NCI-H2171 (cell line): ENCODE results near the gene SLC25A26.

Experiments
- DNase-seq: peaks from one replicate; lab custom pipeline; 2025; lab: John Stamatoyannopoulos, UW

SLC25A26 gene

DNA sequence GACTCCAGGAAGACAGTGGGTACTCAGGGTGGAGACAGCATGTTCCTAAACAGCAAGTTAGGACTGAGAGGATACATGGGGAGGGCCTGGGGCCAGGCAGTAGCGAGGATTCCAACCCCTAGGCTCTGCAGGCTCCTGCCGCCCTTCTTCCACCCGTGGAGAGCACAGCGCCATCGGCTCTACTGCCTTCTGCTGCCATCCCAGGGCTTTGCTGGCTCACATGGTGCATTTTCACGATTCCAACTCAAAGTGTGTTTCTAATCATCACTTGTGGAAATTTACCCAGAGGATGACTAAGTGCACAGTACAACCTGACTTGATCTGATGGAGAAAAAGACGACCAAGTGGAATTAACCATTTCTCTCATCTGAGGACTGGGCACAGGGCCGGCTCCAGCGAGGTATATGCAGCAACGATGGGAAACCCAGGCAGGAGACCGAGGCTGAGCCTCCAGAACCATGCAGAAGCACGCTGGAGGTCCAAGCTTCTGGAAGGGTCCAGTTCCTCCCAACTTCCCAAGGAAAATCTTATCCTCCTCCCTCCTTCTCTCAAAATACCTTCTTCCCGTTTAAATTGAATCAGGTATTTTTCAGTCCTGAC lies 175.5 kb downstream of the SLC25A26 start:
- DNase-seq = no peak

DNA sequence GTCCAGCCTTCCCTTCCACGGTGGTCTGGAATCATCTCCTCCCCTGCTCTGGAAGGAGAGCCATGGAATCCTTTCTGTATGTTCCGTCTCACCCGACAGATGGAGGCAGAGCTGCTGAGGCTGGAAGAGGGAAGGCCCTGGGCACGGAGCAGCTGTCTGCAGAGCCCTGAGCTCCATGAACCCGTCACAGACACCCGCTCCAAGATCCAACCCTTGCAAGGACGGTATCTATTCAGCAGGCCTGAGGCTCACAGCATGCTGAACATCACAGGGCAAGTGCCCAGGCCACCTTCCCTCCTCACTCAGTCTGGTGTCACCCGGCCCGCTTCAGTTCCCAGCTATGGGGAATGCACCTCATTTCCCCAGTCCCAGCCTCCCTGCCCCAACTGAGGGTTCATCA lies 176.1 kb downstream of the SLC25A26 start:
- no peak for DNase-seq

DNA sequence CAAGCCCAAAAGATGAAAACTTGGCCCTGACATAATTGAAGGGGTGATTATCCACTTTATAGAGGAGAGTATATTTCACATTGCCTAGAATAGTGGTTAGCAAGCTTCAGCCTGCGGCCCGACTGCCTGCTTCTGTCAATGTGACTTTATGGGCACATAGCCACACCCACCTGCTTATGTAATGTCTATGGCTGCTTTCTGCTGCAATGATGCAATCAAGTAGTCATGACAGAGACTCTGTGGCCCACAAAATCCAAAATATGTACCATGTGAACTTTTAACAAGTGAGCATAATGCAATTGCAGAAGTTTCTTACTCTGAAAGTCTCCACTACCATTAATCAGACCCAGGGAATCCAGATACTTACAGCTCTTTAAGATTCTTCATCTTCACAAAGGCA lies 176.9 kb downstream of the SLC25A26 start:
- DNase-seq = no peak

DNA sequence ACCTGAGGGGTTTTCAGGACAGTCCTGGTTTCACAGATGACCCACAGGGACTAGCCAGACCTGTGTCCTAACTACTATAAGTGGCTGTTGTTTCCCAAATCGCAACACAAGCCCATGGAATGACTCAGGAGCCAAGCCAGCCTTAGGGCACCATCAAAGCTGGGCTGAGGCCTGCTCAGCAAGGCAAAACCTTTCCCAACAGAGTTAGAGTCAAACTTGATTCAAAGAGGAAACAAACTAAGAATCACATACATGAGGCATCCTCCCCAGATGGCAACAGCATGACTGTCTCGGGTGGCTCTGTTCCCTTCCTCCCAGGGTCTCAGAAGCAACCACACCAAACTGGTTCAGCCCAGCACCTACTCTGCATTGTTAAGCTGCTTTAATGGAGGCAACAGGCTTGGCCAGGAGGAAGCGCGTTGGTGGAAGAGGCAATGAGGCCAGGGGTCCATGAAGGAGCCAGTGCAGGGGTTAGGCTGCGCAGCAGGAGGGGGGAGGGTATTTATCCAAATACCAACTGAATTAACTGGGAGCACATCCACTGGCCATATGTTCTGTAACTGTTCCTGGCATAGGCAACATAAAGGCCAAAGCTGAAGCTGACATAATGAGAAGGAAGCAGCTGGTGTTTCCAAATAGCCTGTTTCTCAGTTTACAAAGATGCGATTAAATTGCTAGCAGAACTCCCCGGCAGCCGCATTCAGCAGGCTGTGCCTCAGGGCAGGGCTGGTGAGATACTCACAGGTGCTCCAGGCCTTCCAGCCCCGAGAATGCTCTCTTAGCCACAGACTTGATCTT lies 177.6 kb downstream of the SLC25A26 start:
- DNase-seq = peak; percentile 70

DNA sequence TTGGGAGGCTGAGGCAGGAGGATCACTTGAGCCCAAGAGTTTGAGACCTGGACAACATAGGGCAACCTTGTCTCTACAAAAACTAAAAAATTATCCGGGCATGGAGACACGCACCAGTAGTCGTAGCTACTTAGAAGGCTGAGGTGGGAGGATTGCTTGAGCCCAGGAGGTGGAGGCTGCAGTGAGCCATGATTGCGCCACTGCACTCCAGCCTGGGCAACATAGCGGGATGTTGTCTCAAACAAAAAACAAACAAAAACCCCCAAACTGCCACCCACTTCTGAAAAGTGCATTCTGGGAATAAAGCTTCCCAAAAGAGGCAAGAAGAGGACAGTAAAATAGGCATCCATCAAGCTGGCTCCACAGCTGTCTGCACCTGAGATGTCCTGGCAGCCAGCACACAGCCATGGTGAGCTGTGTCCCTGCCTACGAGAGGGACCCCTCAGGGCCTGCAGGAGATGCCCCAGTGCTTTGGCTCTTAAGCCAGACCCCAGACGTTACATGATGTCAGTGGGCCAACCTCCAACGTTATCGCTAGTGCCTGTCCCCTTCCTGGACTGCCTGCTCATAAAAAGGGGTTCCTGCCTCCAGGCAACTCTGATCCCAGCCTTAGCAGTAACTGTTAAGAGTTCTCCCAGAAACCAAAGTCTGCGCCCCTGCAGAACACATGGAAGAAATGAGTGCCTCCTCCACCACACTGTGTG lies 178.9 kb downstream of the SLC25A26 start:
- DNase-seq = no peak

DNA sequence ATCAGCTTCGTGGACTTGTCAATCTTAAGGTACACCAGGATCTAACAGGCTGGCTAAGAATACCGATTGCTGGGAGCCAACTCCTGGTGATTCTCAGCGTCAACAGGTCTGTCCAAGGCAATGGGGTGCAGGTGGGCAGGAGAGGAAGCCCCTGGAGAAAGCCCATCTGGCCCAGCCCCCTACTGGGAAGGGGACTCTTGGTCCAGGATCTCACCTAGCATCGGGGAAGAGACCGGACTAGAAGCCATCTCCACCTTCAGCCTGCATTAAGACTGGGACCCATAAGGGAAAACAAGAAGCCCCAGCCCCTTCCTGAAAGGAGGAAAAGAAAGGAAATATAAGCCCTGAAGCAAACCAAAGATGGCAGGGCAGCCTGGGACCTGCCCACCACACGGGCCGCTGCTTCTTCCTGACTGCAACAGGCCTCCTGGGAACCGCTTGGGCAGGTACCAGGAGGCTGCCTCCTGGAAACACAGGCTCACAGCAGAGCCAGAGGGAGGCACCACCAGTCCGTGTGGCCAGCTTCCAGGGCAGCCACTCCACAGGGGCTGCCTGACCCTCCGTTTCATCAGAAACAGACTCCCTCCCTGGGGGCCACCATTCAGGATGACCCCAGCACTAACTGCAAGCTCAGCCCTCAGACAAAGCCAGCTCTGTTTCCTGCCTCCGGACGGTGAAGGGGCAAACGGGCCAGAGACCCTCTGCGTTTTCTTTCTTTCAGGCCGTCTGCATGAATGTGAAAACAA lies 179.8 kb downstream of the SLC25A26 start:
- DNase-seq = no peak

DNA sequence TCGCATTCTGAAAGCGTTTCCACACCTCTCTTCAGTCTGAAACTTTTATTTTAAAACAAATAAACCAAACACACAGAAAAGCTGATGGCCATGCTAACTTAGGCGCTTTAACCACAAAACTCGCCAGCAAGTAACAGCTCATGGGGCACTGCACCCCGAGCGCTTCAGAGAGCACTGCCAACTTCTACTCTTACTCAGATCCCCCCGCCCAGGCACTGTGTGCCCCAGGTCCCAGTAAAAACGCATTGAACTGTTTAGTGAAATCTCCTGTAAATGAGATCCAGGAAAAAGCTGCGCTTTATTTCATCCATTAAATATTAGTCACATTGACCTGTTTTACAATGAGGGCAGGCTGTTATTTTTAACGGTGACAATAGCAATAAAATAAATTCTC lies 180.4 kb downstream of the SLC25A26 start:
- DNase-seq = no peak

DNA sequence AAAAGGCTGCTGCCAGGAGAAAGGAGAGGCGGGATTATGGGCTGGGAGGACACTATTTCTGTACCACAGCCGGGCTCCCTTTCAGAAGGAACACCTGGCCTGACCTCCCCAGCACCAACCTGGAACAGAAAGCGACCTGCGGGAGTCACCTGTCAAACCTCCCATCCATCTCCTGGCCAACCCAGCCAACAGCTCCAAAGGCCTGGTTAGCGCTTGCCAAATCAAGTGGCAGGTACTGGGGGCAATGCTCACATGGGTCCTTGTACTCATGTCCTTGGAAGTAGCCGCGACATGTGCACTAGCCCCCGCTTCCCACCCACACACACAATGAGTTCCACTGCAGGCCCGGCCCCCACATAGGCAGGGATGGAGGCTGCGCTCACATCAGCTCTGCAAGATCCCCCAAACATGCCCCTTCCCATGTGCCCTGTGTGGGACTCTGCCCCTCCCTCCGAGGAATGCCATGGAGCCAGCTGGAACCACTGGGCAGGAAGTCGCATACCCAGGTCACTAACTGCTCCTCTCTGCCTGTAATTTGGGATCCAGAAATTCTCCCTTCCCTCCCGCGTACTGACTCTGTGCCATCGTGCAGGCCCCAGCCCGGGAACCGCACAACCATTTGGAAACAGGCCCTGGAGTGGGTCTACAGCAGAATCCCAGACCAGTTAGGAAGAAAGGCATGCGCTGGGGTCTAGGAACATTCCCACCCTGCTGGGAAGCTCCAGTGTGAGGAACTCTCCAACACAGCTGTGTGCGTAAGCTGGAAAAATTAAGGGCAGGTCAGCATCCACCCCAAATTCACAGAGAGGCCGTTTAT lies 181.1 kb downstream of the SLC25A26 start:
- no peak for DNase-seq

DNA sequence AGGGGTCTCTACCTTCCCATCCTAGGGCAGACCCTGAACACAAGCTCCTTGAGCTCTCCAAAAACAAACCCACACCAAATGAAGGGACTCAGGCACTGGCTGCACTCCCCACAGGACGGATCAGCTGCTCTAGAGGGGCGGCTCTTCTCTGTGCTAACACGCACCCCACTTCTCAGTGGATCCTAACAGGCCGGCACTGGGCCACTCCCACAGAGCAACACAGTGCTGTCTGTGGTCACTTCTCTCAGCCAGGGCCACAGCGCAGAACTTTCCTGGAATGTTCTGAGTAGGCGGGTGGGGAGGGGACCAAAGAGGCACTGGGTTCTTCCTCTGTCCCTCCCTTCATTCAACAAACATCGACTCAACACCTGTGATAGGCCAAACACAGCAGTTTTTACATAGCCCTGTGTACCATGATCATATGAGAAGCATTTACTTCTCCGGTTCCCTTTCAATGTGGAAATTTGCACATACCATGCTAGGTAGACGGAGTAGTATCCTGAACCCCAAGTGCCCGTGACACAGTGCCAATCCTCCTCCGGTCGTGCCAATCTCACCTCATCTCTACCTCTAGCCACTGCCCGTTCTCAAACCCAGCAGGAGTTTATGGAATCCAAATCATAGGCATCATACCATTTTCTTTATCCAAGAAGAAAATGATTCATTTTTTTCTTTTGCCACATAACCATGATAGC lies 181.9 kb downstream of the SLC25A26 start:
- DNase-seq = no peak

DNA sequence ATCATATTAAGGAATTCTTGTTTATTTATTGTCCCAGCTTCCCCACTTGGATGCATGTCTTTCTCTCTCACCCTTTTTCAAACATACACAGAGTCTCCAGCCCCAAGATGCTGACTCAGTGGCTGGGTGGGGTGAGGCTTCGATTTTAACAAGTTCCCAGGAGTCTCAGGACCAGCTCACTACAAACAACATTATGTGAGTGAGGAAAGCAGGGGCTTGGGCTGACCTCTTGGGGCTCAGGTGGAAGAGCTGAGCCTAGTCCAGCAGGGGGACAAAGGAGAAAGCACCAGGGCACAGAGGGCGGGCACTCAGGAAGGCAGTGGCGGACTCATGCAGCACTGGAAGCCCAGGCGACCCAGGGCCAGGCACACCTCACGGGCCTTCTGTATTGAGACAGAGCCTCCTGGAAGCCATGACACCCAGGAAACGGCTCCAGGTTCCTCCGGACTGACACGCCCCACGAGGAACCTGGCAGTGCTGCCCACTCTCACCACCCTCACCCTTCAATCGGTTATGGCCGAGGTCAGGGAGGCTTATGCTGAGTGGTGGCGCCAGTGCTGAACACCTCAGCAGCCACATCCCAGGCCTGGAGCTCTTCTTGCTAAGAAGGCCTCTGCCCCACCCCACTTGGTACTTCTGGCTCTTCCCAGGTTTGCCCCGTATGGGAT lies 182.7 kb downstream of the SLC25A26 start:
- no peak for DNase-seq

DNA sequence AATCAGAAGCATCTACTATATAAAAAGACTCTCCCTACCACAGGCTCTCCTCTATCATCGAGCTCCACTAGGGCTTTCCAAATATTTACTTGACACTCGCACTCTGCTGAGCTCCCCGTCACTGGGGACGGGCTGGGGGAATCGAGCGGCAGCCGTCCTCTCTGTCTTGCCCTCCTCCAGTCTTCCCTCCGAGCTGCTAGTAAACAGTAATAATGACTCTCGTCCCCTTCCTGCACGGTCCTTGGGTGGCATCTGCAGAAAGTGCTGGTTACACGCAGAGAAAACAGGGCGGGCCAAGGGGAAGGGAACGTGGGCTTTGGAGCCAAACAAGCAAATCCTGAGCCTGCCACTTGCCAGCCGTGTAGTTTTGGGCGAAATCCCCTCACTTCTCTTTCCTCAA lies 183.4 kb downstream of the SLC25A26 start:
- no peak for DNase-seq

DNA sequence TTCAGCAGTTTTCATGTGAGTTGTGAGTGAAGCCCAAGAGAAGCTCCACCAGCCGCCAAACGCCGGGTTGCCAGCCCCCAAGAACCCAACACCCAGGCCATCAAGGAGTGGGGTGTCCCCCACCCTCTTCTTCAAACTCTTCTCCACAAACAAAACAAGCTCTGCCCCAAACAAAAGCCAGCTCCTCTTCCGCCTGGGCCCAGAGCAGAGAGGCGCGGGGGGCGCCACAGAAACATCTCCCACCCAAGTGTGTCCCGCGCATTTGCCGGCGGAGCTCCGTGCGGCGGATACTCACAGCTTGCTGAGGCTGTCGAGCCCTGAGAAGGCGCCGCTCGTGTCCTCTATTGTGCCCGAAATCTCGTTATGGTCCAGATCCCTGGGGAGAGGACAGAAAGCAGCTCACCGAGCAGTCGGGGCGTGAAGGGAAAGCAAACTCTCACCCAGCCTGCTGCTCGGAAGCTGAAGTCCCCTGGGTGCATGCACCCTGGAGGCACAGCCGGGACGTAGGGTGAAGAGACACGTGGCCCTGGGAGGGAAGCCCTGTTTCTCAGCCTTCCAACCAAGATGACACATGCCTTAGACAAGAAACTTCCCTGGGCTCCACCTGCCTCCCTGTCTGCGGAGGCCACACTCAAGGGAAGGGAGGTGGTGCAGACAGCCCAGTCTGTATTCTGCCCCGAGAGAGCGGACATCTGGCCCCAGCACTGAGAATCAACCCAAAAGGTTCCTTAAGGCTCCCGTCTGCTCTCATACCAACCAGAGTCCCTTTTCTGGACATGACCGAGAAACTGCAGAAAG lies 184.3 kb downstream of the SLC25A26 start:
- DNase-seq = no peak

DNA sequence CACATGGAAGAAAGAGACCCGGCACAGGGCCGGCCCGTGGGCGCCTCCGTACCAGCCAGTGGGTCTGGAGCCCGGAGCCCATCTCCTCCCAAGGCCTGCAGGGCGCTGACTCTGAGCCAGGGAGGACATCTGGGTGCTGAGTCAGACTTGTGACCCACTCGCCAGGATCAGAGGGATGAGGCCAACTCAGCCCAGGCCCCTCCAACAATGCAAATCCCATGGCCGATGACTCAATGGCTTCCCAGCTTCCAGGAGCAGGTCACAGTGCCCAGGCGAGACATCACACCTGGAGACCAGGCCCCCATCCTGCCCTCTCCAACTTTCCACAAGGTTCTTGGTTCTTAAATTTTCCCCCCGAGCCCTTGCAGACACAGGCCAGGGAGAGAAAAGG lies 184.9 kb downstream of the SLC25A26 start:
- DNase-seq = no peak

DNA sequence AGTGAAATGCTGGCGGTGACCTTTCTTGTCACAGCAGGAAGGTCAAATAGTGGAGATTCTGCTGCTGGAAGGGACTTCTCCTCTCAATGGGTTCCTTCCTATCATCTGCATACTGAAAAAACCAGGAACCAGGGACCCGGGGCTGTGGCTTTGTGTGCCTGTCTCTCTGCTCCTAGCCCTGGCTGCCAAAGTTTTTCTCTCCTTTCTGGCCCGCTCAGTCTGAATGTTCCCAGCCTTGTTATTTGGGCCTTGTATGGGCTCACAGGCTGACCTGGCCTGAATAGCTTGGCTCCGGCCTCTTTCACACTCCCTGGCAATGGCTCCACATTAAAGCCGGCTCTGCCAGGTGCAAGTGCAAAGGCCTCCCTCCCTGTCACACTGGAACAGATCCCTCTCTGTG lies 185.4 kb downstream of the SLC25A26 start:
- no peak for DNase-seq

DNA sequence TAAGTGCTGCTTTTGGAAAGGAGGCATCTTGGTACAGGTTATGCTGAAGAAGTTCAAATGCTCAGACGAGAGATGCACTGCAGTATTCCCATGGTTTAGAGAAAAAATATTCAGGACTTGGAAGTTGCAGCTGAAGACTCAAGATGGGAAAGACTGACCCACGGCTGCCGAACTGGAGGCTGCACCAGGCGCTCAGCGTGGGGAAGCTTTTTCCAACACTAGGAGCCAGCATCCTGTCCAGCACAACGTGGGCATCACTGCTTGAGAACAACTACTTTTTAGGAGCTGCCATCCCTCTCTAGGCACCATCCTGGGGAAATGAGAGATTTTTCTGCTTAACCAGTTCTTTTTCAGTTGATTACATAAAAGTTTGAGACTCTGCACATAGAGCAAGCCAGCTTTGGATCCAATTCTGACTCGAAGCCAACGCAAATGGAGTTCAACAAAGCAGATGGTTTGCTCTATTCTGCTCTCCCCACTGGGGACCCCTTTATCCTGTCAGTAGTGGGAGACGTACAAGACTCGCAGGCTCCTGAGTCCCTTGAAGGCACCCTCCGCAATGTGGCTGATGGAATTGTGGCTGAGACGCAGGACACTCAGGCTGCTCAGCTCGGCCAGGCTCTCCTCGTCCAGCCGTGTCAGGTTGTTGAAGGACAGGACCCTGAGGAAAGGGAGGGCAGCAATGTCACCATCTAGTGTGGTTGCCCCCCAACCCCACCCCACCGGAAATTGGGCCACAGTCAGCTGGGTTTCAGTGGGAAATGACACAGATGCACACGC lies 186.2 kb downstream of the SLC25A26 start:
- DNase-seq = no peak

DNA sequence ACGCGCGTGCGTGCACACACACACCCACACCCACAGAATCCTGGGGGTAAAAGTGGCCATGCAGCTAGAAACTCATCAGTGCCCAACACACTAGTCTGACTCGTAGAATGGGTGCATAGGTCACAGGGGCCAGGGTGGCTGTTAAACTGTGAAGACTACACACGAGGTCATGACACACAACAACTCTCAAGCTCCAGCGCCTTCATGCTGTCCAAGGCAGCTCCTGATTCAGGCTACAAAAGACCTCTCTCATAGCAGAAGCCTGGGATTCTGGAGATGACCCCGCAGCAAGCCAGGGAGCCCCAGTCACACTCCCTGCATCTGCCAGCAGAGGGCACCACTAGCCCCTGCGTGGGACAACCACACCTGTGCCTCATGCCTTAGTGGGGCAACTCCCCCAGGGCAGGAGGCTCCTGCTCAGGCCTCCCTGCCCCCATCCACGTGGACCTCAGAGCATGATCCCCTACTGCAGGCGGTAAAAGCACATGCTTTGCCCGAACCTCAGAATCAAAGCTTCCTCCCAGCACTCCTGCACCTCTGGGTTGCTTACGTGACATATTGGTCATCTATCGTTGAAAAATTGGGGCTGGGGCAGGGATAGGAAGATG lies 186.9 kb downstream of the SLC25A26 start:
- no peak for DNase-seq

DNA sequence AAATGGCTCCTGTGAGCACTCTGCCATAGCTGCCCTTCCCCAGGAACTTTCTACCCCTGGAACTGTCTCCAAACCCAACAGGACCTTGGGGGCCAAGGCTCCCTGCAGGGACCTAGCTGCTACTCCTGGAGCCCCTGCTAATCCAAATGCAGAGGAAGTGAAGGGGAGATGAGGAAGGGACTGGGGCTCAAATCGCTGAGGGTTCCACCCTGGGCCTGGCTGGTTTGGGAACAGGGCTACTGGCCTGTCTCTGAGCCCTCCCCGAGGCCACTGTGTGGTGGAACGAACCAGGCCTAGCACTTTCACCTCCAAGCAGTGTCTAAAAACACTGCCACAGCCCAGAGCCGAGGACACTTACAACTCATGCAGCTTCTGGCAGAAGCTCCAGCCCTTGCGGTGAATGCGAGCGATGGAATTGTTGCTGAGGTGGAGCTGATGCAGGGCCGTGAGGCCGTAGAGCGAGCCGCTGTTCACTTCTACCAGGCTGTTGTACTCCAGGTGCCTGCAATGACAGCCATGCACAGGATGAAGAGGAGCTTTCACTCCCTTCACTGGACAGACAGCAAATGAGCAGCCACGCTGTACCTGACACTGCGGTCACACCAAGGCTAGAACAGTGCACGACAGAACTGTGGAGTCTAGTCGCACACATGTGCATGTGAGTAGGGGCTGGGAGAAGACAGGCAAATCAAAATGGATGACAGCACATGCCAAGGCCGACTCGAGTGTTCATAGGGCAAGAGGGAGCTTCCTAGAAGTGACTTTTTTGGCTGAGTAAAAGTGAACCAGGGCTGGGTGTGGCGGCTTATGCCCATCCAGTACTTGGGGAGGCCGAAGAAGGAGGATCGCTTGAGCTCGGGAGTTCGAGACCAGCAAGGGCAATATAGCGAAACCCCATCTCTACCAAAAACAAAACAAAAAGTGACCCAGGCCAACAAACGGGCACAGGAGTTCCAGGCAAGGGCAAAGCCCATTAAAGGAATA lies 189.3 kb downstream of the SLC25A26 start:
- DNase-seq = no peak
